ENCODE data around the gene IGFBP1.
"Not testable (repeated sequence)": the region's sequence is repeated elsewhere in the genome, so short reads cannot be mapped to it uniquely, and the experiment has no call there.

GRCh38 chr7:45940237-45940781 lies 52.0 kb downstream of the IGFBP1 start:
- not testable (repeated sequence) for TF ChIP-seq CTCF, POLR2A (IDR thresholded peaks at IDR 0.05)

Measured in prostate gland (tissue), 2 donors.